IPS-15b (cell line): Measurements from ENCODE around the gene OSTF1.

Experiments used
- H3K27me3 ChIP-seq: one replicate; pipeline ENCODE4 v1.6.1; 2013; ENCODE audit warnings: low read length; ENCODE audit not compliant: control insufficient read depth, insufficient read depth
- H3K36me3 ChIP-seq: one replicate; pipeline ENCODE4 v1.6.1; 2013; ENCODE audit warnings: low read length; ENCODE audit not compliant: control insufficient read depth, insufficient read depth
- H3K4me1 ChIP-seq: one replicate; pipeline ENCODE4 v1.6.1; 2013; ENCODE audit warnings: mild to moderate bottlenecking, low read length; ENCODE audit not compliant: control insufficient read depth, insufficient read depth
- H3K4me3 ChIP-seq: one replicate; pipeline ENCODE4 v1.5.1; 2013; ENCODE audit warnings: low read depth, low read length
- H3K9ac ChIP-seq: one replicate; pipeline ENCODE4 v1.6.1; 2013; ENCODE audit warnings: low read depth, mild to moderate bottlenecking, low read length
- H3K9me3 ChIP-seq: one replicate; pipeline ENCODE4 v1.6.1; 2013; ENCODE audit warnings: mild to moderate bottlenecking, low read length; ENCODE audit not compliant: control insufficient read depth, insufficient read depth

OSTF1 gene

DNA sequence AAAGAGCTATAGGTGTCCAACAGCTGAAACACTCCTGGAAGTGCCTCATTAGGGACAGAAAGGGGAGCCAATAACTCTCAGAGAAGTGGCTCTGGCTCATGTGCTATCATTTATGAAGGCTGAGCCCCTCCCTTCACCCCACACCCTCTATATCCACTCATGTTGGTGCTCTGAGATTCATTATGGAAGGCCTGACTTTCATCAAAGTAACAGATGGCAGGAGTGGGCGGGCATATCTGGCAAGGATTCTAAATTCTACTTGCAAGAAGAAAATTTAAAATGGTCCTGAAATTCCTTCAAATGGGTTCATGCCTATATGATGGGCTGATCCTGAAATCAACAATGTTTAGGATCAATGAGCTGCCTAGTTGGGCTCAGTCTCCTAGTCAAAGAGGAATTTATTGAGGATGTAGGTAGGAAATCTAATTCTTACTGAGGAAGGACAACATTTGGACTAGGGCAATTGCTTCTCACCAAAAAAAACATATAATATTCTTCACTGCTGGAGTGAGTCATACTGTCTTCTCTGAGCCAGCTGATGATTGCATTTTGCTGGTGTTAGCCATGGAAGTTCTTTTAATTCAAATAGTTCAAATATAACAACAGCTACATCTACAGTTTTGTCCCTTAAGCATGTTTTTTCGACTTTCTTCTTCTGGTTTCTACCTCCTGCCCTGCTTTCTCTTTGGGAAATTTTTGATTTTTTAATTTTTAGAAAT is 23.8 kb upstream of the OSTF1 start:
- no peak overlapping the region for H3K9ac ChIP-seq
- H3K9me3 ChIP-seq, result no peaks in the 10 kb centered on the region
- H3K4me1 ChIP-seq, result peaks cover 4% of the 10 kb centered on the region
- H3K36me3 ChIP-seq, result no peaks in the 10 kb centered on the region
- H3K27me3 ChIP-seq, result no peaks in the 10 kb centered on the region
- no peak overlapping the region for H3K4me3 ChIP-seq

DNA sequence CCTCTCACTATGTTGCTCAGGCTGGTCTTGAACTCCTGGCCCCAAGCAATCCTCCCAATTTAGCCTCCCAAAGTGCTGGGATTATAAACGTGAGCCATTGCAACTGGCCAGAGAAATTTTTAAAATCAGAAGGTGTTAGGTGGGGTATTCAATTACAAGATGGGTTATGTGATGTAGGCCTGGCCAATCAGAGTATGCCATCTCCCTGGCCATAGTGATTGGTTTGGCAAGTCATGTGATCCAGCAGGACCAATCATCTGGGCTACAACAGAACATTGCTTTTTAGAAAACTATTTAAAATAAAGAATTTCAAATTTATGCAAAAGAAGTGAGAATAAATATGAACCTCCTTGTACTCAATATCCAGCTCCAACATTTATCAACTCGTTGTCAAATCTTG is 22.8 kb upstream of the OSTF1 start:
- Histone ChIP-seq H3K9ac (no peak overlapping the region), H3K36me3 (no peaks in the 10 kb centered on the region), H3K4me1 (peaks cover 6% of the 10 kb centered on the region), H3K9me3 (no peaks in the 10 kb centered on the region), H3K4me3 (no peak overlapping the region), H3K27me3 (no peaks in the 10 kb centered on the region)

DNA sequence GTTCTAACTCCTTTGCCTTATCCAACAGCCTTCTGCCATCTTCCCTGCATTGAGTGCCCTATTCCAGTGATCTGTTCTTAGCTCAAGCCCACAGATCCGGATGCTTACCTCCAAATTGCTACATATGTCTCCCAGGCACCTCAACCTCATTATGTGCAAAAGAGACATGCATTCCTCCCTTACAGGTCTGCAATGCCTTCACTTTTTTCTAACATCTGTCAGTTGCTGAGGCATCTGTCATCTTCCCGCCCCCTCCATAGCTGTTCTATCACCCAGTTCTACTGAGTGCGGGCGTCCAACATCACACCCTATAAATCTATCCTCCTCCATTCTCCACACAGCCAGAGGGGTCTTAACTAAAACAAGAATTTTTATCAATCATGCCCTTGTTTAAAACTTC is 20.4 kb upstream of the OSTF1 start:
- Histone ChIP-seq H3K27me3 (no peaks in the 10 kb centered on the region), H3K36me3 (no peaks in the 10 kb centered on the region), H3K4me3 (no peak overlapping the region), H3K9me3 (no peaks in the 10 kb centered on the region), H3K4me1 (peaks cover 8% of the 10 kb centered on the region), H3K9ac (no peak overlapping the region)

DNA sequence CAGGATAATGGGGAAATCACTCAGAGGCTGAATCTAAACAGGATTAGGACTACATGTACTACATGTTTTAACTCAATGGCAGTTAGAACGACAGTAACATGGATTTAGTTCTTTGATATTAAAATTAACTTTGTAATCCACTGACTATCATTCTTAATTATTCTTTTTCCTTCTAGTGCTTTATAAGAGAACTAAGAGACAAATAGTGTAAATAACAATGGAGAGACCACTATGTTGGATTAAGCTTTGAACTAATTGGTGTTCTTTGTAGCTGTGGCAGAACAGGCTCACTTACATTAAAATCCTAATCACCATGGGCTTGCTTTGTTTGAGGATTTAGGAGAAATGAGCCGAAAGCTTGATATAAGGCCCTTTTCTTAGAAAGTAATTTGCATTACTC is 19.1 kb upstream of the OSTF1 start:
- Histone ChIP-seq H3K9ac (no peak overlapping the region), H3K4me1 (peaks cover 8% of the 10 kb centered on the region), H3K36me3 (no peaks in the 10 kb centered on the region), H3K9me3 (no peaks in the 10 kb centered on the region), H3K4me3 (no peak overlapping the region), H3K27me3 (no peaks in the 10 kb centered on the region)

DNA sequence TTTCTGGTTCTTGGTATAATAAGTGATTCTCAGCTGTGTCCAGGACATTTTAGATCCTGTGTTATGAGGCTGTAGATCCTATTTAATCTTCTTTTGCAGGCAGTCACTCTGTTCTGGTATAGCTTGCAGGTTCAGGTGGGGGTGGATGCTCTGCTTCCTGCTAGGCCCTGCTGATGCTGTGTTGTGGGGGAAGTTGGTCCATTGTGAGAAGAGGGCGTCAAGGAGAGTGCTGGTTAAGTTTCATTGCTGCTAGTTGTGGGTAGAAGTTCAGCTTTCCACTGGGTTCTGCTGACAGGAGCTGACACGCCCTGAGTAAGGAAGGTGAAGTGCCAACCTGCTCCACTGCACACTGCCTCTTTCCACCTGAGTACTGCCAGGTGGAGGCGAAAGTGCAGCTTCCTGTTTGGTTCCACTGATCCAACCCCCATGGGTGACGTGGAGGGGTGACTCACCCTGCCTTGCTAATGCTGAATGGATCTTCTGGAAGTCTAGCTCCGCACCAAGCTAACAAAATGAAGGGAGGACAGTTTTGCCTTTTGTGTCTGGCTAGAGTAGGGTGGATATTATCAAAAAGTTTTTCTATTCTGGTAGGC is 16.7 kb upstream of the OSTF1 start:
- no peaks in the 10 kb centered on the region for H3K9me3 ChIP-seq
- H3K4me3 ChIP-seq, result no peak overlapping the region
- no peak overlapping the region for H3K9ac ChIP-seq
- H3K4me1 ChIP-seq, result peaks cover 8% of the 10 kb centered on the region
- no peaks in the 10 kb centered on the region for H3K36me3 ChIP-seq
- no peaks in the 10 kb centered on the region for H3K27me3 ChIP-seq

DNA sequence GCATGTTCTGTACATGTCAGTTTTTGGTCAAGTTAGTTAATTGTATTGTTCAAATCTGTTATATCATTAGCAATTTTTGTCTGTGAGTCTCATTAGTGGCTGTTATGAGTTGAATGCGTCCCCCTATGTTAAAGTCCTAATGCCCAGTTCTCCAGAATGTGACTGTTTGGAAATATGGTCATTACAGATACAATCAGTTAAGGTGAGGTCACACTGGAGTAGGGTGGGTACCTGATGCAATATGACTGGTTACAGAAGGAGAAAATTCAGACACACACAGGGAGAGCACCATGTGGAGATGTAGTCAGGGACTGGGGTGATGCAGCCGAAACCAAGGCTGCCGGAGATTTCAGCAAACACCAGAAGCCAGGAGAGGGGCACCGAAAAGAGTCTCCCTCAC is 15.4 kb upstream of the OSTF1 start:
- Histone ChIP-seq H3K4me1 (peaks cover 8% of the 10 kb centered on the region), H3K27me3 (no peaks in the 10 kb centered on the region), H3K4me3 (no peak overlapping the region), H3K9ac (no peak overlapping the region), H3K36me3 (no peaks in the 10 kb centered on the region), H3K9me3 (no peaks in the 10 kb centered on the region)

DNA sequence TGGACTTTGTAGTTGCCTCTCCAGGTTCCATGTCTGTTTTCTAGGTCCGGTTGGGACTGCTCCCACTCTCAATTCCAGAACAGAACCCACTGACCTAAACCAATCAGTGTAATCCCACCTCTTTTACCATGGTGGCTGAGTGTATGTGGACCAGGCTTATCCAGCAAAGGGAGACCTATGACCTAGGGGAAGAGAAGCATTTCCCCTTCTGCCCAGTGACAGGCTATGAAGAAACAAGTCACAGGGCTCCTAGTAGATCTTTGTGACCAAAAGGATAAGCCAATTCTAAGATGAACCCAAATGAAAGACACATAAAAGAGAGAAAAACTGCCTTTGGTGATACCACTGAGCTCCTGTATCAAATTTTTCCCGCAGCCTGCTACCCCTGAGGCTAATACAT is 6.7 kb upstream of the OSTF1 start:
- Histone ChIP-seq H3K27me3 (no peaks in the 10 kb centered on the region), H3K4me3 (no peak overlapping the region), H3K4me1 (peaks cover 7% of the 10 kb centered on the region), H3K9me3 (no peaks in the 10 kb centered on the region), H3K36me3 (no peaks in the 10 kb centered on the region), H3K9ac (no peak overlapping the region)

DNA sequence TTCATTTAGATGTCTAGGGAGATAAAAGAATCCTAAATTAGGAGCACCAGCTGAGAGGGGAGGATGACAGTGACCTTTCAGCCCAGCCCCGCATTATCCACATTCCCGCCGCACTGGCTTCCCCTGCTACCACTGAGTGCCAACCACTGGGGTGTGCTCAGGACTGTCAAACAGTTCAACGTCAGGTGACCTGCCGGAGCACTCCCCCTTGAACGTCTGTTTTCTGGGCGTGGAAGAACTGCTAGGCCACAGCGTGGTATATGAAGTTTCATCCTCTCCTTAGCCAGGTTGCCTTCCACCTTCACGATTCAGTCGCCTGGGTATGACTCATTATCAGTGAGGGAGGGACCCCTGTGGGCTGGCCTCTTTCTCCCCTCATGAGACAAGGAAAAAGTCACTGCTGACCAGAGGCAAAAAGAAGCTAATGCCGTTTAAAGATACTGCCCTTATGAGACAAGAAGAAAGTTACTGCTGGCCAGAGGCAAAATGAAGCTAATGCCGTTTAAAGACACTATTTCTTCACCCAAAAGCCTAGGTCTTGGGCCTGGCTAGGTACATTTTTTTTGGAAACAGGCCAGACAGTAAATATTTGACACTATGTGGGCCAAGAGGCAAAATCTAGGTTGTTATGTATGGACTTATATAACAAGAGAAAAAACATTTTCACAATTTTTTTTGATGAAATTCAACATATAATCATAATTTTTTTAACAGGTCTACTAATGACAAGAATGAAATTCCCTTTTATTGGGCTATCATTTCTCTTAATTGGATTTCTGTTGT is 4.9 kb upstream of the OSTF1 start:
- no peak overlapping the region for H3K9ac ChIP-seq
- H3K36me3 ChIP-seq, result no peaks in the 10 kb centered on the region
- no peaks in the 10 kb centered on the region for H3K27me3 ChIP-seq
- H3K4me3 ChIP-seq, result no peak overlapping the region
- H3K9me3 ChIP-seq, result no peaks in the 10 kb centered on the region
- peaks cover 7% of the 10 kb centered on the region for H3K4me1 ChIP-seq

DNA sequence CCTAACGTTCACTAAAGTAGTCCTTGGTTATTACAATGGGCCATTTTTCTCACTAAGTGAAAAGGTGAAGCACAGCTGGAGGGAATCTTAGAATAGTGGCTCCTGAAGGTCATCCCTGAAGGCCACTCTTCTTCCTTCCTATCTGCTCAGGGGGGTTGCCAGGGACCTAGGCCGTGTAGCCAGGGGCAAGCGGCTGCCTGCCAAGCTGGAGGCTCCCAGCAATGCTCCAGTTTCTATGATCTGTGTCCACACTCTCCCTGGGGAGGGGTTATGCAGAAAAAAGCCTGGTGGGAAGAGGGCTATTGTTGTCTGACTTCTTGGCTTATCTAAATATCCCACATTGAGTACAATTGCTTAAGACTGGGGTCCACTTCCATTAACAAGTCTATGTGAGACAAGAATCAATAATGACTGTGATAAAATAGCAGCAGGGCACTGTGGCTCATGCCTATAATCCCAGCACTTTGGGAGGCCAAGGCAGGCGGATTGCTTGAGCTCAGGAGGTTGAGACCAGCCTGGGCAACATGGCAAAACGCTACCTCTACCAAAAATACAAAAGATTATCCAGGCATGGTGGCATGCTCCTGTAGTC is 4.1 kb upstream of the OSTF1 start:
- Histone ChIP-seq H3K4me3 (no peak overlapping the region), H3K27me3 (no peaks in the 10 kb centered on the region), H3K4me1 (peaks cover 7% of the 10 kb centered on the region), H3K9me3 (no peaks in the 10 kb centered on the region), H3K36me3 (no peaks in the 10 kb centered on the region), H3K9ac (no peak overlapping the region)

DNA sequence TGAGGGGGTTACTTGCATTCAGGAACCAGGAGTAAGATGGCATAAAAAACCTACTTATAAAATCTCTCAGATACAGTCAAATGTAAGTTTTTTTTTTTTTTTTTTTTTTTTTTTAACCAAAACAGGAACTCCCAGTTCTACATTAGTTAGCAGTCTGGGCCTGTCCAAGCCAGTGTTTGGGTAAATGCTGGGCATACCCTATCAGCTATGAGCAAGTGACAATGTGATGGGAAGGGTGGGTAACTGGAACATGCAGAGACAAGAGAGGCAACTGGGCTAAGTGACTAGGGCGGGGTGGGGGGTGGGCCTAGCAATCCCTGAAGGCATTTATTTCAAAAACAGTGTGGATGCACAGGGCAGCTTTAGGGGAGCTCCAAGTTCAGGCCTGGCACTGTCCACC is 2.7 kb upstream of the OSTF1 start:
- Histone ChIP-seq H3K4me1 (peaks cover 7% of the 10 kb centered on the region), H3K27me3 (peaks cover 5% of the 10 kb centered on the region), H3K36me3 (no peaks in the 10 kb centered on the region), H3K4me3 (no peak overlapping the region), H3K9ac (no peak overlapping the region), H3K9me3 (no peaks in the 10 kb centered on the region)

DNA sequence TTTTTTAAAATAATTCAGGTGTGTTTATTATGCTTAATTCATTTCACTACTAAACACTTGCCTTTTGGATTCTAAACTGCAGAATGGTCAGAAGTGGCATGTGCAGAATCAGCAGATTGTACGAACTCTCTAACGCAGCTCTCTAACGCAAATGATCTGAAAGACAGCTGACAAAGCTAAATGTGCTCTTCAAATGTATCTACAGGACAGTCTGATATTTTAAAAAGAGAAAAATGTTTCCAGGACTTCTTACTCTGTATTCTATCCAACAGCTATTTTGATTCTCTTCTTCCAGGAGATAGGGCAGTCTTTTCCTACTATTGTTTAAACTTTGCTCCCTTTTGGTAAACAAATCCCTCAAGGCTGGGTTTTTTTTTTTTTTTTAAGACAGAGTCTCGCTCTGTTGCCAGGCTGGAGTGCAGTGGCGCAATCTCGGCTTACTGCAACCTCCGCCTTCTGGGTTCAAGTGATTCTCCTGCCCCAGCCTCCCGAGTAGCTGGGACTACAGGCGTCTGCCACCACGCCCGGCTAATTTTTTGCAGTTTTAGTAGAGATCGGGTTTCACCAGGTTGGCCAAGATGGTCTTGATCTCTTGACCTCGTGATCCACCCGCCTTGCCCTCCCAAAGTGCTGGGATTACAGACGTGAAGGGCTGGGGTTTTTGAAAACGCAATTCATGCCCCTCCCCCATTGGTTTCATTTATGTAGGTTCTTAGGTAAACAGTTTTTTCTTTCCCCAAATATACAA is 1.6 kb upstream of the OSTF1 start:
- Histone ChIP-seq H3K4me3 (peak overlapping the region; percentile 89), H3K9ac (no peak overlapping the region), H3K4me1 (peaks cover 7% of the 10 kb centered on the region), H3K36me3 (no peaks in the 10 kb centered on the region), H3K27me3 (peaks cover 5% of the 10 kb centered on the region), H3K9me3 (no peaks in the 10 kb centered on the region)
